A549 (cell line): Measurements from ENCODE around the gene SLC2A10. TPM values are rescaled to one million over a fixed set of nuclear protein-coding genes. Genes with fewer than 3 reads are reported as not detected.
A peak's percentile ranks its signal among the peaks of the same experiment; 100 is the strongest.

ENCODE experiments used
- ATAC-seq, 2 experiments: fragments of 200-7000 bp in 1 of 2; fragments of >200 bp in 1 of 2; cut with Nextera tagmentation in 1 of 2; cut with Tn5 transposase in 1 of 2; 3 replicates each; pipeline versions ENCODE4 v1.8.0 to v1.9.1; 2018 to 2020; ENCODE audit warnings: mild to moderate bottlenecking in 1 of 2, moderate library complexity in 1 of 2
- CTCF ChIA-PET: fragments of 300-600 bp; sonication (Branson Sonifier 250); formaldehyde crosslinking; extraction: SDS; loops from one replicate; lab custom pipeline; 2021; ENCODE audit warnings: antibody characterized with exemption, inconsistent platforms; lab: Yijun Ruan, JAX
- POLR2A ChIA-PET: fragments of 350-600 bp; formaldehyde crosslinking; extraction: SDS; loops from one replicate; lab custom pipeline; 2021; ENCODE audit warnings: antibody characterized with exemption, inconsistent platforms; lab: Yijun Ruan, JAX
- DNase-seq, 2 experiments: peaks; one replicate each; pipeline versions ENCODE4 v3.0.0 to v3.0.0-alpha.2; 2011 to 2016; ENCODE audit warnings: low read depth in 1 of 2, low spot score in 1 of 2
- FAIRE-seq: peaks from 2 replicates; lab custom pipeline; 2011; peaks lifted over from hg19 to GRCh38; lab: Jason Lieb, UNC
- H3K27ac ChIP-seq, 2 experiments: fragments of >200 bp; sonication (Bioruptor Twin); formaldehyde crosslinking; 3 replicates each; pipeline ENCODE4 v1.5.1; 2016 to 2017
- H3K4me1 ChIP-seq: fragments of >200 bp; sonication (Bioruptor Twin); formaldehyde crosslinking; 3 replicates; pipeline ENCODE4 v1.6.1; 2016
- H3K4me2 ChIP-seq: fragments of >200 bp; sonication (Bioruptor Twin); formaldehyde crosslinking; 3 replicates; pipeline ENCODE4 v1.6.1; 2016
- H3K4me3 ChIP-seq: fragments of >200 bp; sonication (Bioruptor Twin); formaldehyde crosslinking; 3 replicates; pipeline ENCODE4 v1.5.1; 2016
- H3K9me3 ChIP-seq: fragments of >200 bp; sonication (Bioruptor Twin); formaldehyde crosslinking; 3 replicates; pipeline ENCODE4 v1.6.1; 2016
- BHLHE40 ChIP-seq: IDR thresholded peaks from 2 replicates; pipeline ENCODE4 v1.6.1; 2012; ENCODE audit warnings: low read depth, low read length, inconsistent platforms
- EHMT2 ChIP-seq: fragments of 200-600 bp; sonication (generic); IDR thresholded peaks from 2 replicates; pipeline ENCODE4 v1.6.1; 2016; ENCODE audit warnings: antibody characterized with exemption, low read depth, mild to moderate bottlenecking, moderate library complexity
- HOXB13 ChIP-seq: fragments of 250-450 bp; sonication (Bioruptor Pico); IDR thresholded peaks from 2 replicates; pipeline ENCODE4 v1.5.0; 2020; ENCODE audit warnings: low read depth, mild to moderate bottlenecking, moderate library complexity
- HOXB5 ChIP-seq: fragments of 250-450 bp; sonication (Bioruptor Pico); IDR thresholded peaks from 2 replicates; pipeline ENCODE4 v1.5.0; 2020; ENCODE audit warnings: mild to moderate bottlenecking, moderate library complexity
- JUN ChIP-seq, 2 experiments: fragments of >200 bp; sonication (Bioruptor Twin); formaldehyde crosslinking; IDR thresholded peaks; 2 replicates in 1 of 2; 3 replicates in 1 of 2; pipeline ENCODE4 v1.6.1; 2016 to 2017
- NFE2L2 ChIP-seq: fragments of 150-350 bp; conservative IDR thresholded peaks from 2 replicates; pipeline ENCODE4 v1.6.1; 2014; ENCODE audit warnings: low read length
- PHF8 ChIP-seq: fragments of 200-600 bp; sonication (generic); IDR thresholded peaks from 2 replicates; pipeline ENCODE4 v1.6.1; 2016; ENCODE audit warnings: low read depth, mild to moderate bottlenecking, antibody characterized with exemption, moderate library complexity, borderline replicate concordance
- POLR2A ChIP-seq: IDR thresholded peaks from 2 replicates; pipeline ENCODE4 v1.6.1; 2012; ENCODE audit warnings: mild to moderate bottlenecking, low read length
- ZC3H11A ChIP-seq: fragments of 450-650 bp; IDR thresholded peaks from 2 replicates; pipeline ENCODE4 v1.6.1; 2014; ENCODE audit warnings: antibody characterized with exemption, mild to moderate bottlenecking
- WGBS: methylation state at CpG from one replicate; pipeline ENCODE4 v1.1.6; 2017; ENCODE audit errors: missing lambda C conversion rate; 5-methylcytosine and 5-hydroxymethylcytosine counted together
- polyA plus RNA-seq, 4 experiments: library from polyadenylated mRNA; depleted of rRNA in 3 of 4; stranded (reverse); fragments of >200 nt; fragmentation: RNase III in 1 of 4; extraction: RNeasy Plus Mini Kit Qiagen cat#74134 plus additional on column Dnase treatment in 1 of 4; gene quantifications; 2 replicates in 3 of 4; 3 replicates in 1 of 4; pipeline ENCODE4 v1.2.3, GENCODE V29; 2011 to 2017
- TF ChIP-seq, protein P1 (sequence below): fragments of >200 bp; sonication (Bioruptor Twin); formaldehyde crosslinking; IDR thresholded peaks from 3 replicates; pipeline ENCODE4 v1.6.1; 2016
- TF ChIP-seq, protein P2 (sequence below): fragments of 200-600 bp; sonication (generic); IDR thresholded peaks from 2 replicates; pipeline ENCODE4 v1.6.1; 2016; ENCODE audit warnings: antibody characterized with exemption, mild to moderate bottlenecking, moderate library complexity

Gene SLC2A10
- polyA plus RNA-seq, 2 of the 4 experiments (the other 2 are of a cell fraction): 0.01 TPM; not detected in 1

DNA sequence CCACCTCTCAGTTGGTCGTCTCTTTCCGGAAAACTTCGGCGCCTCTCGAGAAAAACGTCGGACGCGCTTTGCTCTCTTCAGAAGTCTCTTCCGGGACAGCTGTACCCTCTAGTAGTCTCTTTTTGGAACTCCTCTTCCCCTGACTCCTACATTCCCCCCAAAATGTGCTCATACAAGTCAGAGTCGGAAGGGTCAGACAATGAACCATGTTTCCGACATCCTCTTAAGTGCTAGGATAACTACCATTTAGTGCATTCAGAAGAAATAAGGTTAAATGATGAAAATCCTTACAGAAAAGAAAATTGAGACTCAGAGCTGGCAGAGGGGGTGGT, 19.7 kb upstream of the SLC2A10 start:
- 1% methylated on average over 12 of the region's 12 CpGs for WGBS
- Histone ChIP-seq H3K9me3 (peaks cover 8% of the 10 kb centered on the region; the same call in 1 of the 3 replicates), H3K27ac (peak overlapping the region; percentile 81), H3K4me2 (peak overlapping the region; percentile 87), H3K4me1 (peaks cover 14% of the 10 kb centered on the region), H3K4me3 (peak overlapping the region; percentile 46)
- peak in 1 of 2 experiments; percentile 28 for DNase-seq
- FAIRE-seq: no peak
- CTCF ChIA-PET: interaction anchor here (0.5 to 1.6 kb wide), 2 partner anchors 9 to 1256 kb away, joined by 3 to 6 read pairs; no protein-coding TSS in a partner anchor
- TF ChIP-seq, protein P1, sequence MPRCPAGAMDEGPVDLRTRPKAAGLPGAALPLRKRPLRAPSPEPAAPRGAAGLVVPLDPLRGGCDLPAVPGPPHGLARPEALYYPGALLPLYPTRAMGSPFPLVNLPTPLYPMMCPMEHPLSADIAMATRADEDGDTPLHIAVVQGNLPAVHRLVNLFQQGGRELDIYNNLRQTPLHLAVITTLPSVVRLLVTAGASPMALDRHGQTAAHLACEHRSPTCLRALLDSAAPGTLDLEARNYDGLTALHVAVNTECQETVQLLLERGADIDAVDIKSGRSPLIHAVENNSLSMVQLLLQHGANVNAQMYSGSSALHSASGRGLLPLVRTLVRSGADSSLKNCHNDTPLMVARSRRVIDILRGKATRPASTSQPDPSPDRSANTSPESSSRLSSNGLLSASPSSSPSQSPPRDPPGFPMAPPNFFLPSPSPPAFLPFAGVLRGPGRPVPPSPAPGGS: peak; percentile 11; the same call in 1 of the 3 replicates
- TF ChIP-seq JUN (IDR thresholded peaks at IDR 0.05) (peak in 1 of 2 experiments; percentile 40; a peak in 2 of 5 replicates), POLR2A (peak; percentile 39), BHLHE40 (no peak)
- peak in 1 of 2 experiments; percentile 4; a peak in 1 of 6 replicates for ATAC-seq
- POLR2A ChIA-PET: interaction anchor here (0.6 to 1.4 kb wide), 2 partner anchors 57 to 717 kb away, joined by 4 to 6 read pairs; no protein-coding TSS in a partner anchor

DNA sequence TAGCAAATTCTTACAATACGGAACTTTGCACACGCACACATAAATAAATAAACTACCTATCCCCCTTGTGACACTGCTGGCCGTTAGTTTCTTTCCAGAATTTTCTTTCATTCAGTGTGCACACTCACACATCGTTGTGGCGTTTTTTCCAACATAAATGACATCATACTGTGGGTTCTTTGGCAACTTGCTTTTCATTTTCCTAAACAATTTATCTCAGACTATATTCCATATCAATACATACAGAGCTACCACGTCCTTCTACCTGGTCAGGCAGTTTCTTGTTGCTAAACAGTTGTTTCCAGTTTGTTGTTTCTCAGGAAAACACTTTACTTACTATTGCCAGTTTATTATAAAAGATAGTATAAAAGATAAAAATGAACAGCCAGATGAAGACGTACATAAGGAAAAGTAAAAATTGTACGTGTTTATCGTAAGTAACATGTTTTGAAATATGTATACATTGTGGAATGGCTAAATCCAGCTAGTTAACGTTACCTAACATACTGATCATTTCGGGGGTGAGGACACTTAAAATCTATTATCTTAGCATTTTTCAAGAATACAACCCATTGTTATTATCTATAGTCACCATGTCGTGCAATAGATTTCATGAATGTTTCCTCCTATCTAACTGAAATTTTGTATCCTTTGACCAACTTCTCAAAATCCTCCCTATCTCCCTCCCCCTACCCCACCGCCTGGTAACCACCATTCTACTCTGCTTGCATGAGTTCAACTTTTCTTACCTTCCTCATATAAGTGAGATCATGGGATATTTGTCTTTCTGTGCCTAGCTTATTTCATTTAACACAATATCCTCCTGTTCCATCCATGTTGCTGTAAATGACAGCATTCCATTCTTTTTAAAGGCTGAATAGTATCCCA, 19.0 kb upstream of the SLC2A10 start:
- H3K27ac ChIP-seq: peak overlapping the region; percentile 81
- H3K4me3 ChIP-seq: peak overlapping the region; percentile 46
- ATAC-seq (no peak), DNase-seq (no peak), FAIRE-seq (no peak)
- TF ChIP-seq, protein P2, sequence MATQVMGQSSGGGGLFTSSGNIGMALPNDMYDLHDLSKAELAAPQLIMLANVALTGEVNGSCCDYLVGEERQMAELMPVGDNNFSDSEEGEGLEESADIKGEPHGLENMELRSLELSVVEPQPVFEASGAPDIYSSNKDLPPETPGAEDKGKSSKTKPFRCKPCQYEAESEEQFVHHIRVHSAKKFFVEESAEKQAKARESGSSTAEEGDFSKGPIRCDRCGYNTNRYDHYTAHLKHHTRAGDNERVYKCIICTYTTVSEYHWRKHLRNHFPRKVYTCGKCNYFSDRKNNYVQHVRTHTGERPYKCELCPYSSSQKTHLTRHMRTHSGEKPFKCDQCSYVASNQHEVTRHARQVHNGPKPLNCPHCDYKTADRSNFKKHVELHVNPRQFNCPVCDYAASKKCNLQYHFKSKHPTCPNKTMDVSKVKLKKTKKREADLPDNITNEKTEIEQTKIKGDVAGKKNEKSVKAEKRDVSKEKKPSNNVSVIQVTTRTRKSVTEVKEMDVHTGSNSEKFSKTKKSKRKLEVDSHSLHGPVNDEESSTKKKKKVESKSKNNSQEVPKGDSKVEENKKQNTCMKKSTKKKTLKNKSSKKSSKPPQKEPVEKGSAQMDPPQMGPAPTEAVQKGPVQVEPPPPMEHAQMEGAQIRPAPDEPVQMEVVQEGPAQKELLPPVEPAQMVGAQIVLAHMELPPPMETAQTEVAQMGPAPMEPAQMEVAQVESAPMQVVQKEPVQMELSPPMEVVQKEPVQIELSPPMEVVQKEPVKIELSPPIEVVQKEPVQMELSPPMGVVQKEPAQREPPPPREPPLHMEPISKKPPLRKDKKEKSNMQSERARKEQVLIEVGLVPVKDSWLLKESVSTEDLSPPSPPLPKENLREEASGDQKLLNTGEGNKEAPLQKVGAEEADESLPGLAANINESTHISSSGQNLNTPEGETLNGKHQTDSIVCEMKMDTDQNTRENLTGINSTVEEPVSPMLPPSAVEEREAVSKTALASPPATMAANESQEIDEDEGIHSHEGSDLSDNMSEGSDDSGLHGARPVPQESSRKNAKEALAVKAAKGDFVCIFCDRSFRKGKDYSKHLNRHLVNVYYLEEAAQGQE: no peak
- ChIA-PET POLR2A (interaction anchor here (0.6 to 1.4 kb wide), 2 partner anchors 56 to 716 kb away, joined by 4 to 6 read pairs; no protein-coding TSS in a partner anchor), CTCF (interaction anchor here (0.5 to 1.6 kb wide), 4 partner anchors 10 to 1256 kb away, joined by 3 to 6 read pairs (median 3); no protein-coding TSS in a partner anchor)
- H3K4me1 ChIP-seq: peaks cover 14% of the 10 kb centered on the region
- 59% methylated on average over 13 of the region's 13 CpGs for WGBS
- peak overlapping the region; percentile 87 for H3K4me2 ChIP-seq
- peaks cover 8% of the 10 kb centered on the region; the same call in 1 of the 3 replicates for H3K9me3 ChIP-seq

DNA sequence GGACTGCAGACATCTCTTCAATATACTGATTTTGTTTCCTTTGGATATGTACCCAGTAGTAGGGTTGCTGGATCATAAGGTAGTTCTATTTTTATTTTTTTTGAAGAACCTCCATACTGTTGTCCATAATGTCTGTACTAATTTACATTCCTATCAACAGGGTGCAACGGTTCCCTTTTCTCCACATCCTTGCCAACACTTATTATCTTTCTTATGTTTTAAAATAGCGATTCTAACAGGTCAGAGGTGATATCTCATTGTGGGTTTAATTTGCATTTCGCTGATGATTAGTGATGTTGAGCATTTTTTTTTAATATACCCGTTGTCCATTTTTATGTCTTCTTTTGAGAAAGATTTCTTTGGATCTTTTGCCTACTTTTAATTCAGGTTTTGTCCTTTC, 18.3 kb upstream of the SLC2A10 start:
- no peak for ATAC-seq
- Histone ChIP-seq H3K27ac (no peak overlapping the region), H3K4me3 (no peak overlapping the region), H3K4me2 (no peak overlapping the region)
- no peak for TF ChIP-seq PHF8
- TF ChIP-seq, all 56 proteins: peak for 0
- peaks cover 8% of the 10 kb centered on the region; the same call in 1 of the 3 replicates for H3K9me3 ChIP-seq
- FAIRE-seq: no peak
- ChIA-PET CTCF (interaction anchor here (0.9 to 1.6 kb wide), 2 partner anchors 11 to 24 kb away, joined by 3 to 6 read pairs; no protein-coding TSS in a partner anchor), POLR2A (no interaction called here)
- H3K4me1 ChIP-seq: peaks cover 14% of the 10 kb centered on the region
- 24% methylated on average over 4 of the region's 4 CpGs for WGBS
- no peak for DNase-seq

DNA sequence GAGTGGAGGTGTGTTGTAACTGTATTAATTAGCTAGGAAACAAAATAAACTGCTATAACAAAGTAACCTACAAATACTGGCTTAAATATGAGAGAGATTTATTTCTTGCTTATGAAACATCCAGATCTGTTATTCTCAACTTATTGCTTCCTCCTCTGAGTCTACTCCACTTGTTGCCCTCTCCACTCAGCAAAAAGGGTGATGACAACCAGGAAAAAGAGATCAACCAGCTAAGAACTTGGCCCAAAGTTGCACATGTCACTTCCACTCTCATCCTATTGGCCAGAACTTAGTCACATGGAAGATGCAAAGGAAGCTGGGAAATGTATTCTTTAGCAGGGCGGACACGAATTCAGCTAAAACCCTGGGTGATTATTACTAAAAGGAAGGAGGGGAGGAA, 15.0 kb upstream of the SLC2A10 start:
- Histone ChIP-seq H3K4me1 (peaks cover 3% of the 10 kb centered on the region; the same call in 1 of the 3 replicates), H3K4me2 (no peak overlapping the region), H3K27ac (no peak overlapping the region), H3K9me3 (peaks cover 8% of the 10 kb centered on the region; the same call in 1 of the 3 replicates), H3K4me3 (no peak overlapping the region)
- ChIA-PET CTCF (interaction anchor here (0.9 to 1.4 kb wide), 3 partner anchors 9 to 24 kb away, joined by 3 to 7 read pairs (median 3); no protein-coding TSS in a partner anchor), POLR2A (interaction anchor here (0.5 kb wide), 1 partner anchor 759 kb away, joined by 4 read pairs; no protein-coding TSS in a partner anchor)
- FAIRE-seq (no peak), ATAC-seq (0 out of 6 replicates have a peak, but pooled peaks of 1 of the 2 experiments have one; percentile 27), DNase-seq (peak in 1 of 2 experiments; percentile 54)
- WGBS: 26% methylated on average over 2 of the region's 2 CpGs
- TF ChIP-seq HOXB5 (CRISPR knock-in tag) (no peak), EHMT2 (no peak), HOXB13 (CRISPR knock-in tag) (no peak), ZC3H11A (no peak), NFE2L2 (no peak)
